SK-N-SH treated with all-trans-retinoic acid at 6 μM for 48 hours (cell line): ENCODE measurements around the gene RFC2.

Experiments used
- ARNTL ChIP-seq: fragments of 450-650 bp; formaldehyde crosslinking; IDR thresholded peaks from 2 replicates; pipeline ENCODE4 v1.5.0; 2020; ENCODE audit warnings: low read depth, mild to moderate bottlenecking, moderate library complexity, borderline replicate concordance
- RARB ChIP-seq: fragments of 250-450 bp; sonication (Bioruptor Pico); IDR thresholded peaks from 2 replicates; pipeline ENCODE4 v1.8.0; 2021; ENCODE audit warnings: mild to moderate bottlenecking, moderate library complexity

DNA sequence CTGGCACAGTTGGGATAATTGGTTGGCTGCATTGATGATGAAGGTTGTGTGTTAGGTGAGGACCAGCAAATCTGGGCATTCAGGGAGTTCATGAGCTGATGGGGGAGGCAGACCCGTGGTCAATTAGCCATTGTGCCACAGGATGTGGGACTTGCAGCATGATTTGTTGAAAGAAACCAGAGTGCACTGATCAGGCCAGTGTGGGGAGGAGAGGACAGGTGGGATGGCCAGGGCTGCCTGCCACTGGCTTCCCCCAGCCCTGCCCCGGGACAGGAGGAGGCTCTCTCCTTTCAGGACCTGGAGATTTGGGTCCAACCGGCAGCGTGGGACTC lies 39.3 kb upstream of the RFC2 start:
- TF ChIP-seq RARB (CRISPR knock-in tag), result no peak
- TF ChIP-seq ARNTL, result no peak
